Stimulated activated CD8-positive, alpha-beta memory T cell treated with anti-CD3 and anti-CD28 coated beads, Interleukin-2, amount 100 ng/mL, for 1 hour (primary cell): ENCODE measurements around the gene CIDEB.
A peak's percentile ranks its signal among the peaks of the same experiment; 100 is the strongest.
"Not testable (repeated sequence)": the region's sequence is repeated elsewhere in the genome, so short reads cannot be mapped to it uniquely, and the experiment has no call there.

ENCODE experiments used
- DNase-seq, 2 donors: peaks; one replicate each; pipeline ENCODE4 v3.0.0-alpha.2; 2020; ENCODE audit warnings: low read depth in 2 of 2

The CIDEB gene

GRCh38 chr14:24332268-24332993 lies 24.7 kb upstream of the CIDEB start:
- DNase-seq: peak; percentile 55 to 69

DNA sequence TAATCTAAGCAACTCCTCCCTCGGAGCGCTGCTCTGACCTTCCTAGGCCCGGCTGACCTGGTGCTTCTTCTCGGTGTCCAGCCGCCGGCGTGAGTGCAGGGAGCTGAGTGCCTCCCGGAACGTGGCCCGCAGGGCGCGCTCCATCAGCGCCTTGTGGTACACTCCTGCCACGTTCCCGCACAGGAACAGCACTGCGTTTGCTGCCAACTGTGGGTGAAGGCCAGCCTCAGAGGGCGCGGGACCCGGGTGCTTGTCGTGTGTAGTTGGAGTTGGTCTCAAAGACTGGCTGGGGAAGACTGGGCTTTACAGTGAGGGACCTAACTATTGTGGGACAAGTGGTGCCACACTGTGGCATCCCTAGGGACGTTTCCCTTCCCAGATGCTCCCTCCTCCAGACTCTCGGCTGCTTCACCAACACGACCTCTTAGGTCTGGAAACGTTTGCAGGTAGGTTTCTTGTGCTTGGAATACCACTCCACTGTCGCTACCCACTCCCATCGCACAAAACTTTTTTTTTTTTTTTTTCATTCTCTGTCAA lies 24.0 kb upstream of the CIDEB start:
- DNase-seq: no peak

- no peak for DNase-seq
Measured at GRCh38 chr14:24330973-24331674, 23.3 kb upstream of the CIDEB start.

- DNase-seq: peak; percentile 54 to 56
Measured at GRCh38 chr14:24329736-24330135, 22.0 kb upstream of the CIDEB start.

GRCh38 chr14:24329073-24329663 lies 21.4 kb upstream of the CIDEB start:
- no peak for DNase-seq

DNA sequence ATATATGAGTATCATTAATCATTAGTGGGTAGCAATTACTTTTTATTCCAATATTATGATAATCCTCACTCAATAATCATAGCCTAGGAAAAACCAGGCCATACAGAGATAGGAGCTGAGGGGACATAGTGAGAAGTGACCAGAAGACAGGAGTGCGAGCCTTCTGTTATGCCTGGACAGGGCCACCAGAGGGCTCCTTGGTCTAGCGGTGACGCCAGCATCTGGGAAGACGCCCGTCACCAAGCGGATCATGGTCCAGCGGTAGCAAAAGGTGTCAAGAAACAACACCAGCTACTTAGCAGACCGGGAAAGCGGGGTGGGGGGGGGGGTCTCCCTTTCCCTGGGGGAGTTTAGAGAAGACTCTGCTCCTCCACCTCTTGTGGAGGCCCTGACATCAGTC lies 20.1 kb upstream of the CIDEB start:
- not testable (repeated sequence) for DNase-seq

- no peak for DNase-seq
Measured at GRCh38 chr14:24327303-24327702, 19.5 kb upstream of the CIDEB start.

GRCh38 chr14:24325963-24326362 lies 18.2 kb upstream of the CIDEB start:
- DNase-seq: no peak

DNA sequence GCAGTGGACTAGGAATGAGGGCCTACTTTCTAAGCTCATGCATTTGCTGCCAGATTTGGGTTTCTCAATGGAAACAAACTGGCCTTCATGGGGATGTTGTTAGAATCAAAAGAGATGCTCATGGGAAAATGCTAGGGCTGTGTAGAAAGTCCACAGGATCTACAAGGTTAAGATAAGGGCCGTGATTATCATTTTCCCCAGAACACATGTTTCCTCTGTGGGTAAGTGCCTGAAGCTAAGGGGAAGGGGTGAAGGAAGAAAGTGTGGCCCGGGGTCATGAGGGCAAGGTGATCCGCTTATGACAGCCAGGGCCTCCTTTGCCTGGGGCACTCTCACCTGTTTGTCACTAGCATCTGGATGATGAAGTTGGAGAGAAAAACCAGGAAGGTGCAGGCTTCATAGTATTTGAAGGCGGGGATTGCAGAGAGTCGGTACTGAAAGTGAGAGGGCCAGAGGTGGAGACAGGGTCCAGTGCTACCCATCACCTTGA lies 17.3 kb upstream of the CIDEB start:
- no peak for DNase-seq

DNA sequence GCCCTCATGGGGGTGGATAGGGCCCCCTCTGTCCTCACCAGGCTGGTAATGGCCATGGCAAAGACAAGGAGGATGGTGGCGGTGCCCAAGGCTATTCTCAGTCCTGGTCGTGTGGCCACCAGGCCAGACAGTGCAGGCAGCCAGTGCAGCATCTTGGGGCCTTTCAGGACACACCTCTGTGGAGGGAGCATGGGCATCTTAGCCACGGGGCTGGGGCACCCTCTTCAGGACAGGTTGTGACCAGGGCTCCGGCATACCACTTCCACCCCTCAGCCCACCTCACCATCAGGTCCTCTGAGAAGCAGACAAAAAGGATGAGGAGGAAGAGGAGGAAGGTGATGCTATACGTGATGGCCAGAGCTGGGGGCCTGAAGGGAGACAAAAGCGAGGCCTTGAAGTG lies 16.2 kb upstream of the CIDEB start:
- no peak for DNase-seq

- DNase-seq: no peak
Measured at GRCh38 chr14:24323341-24323740, 15.6 kb upstream of the CIDEB start.

GRCh38 chr14:24322672-24323071 lies 14.9 kb upstream of the CIDEB start:
- DNase-seq: no peak

- DNase-seq: no peak
Measured at GRCh38 chr14:24321212-24321975, 13.6 kb upstream of the CIDEB start.

DNA sequence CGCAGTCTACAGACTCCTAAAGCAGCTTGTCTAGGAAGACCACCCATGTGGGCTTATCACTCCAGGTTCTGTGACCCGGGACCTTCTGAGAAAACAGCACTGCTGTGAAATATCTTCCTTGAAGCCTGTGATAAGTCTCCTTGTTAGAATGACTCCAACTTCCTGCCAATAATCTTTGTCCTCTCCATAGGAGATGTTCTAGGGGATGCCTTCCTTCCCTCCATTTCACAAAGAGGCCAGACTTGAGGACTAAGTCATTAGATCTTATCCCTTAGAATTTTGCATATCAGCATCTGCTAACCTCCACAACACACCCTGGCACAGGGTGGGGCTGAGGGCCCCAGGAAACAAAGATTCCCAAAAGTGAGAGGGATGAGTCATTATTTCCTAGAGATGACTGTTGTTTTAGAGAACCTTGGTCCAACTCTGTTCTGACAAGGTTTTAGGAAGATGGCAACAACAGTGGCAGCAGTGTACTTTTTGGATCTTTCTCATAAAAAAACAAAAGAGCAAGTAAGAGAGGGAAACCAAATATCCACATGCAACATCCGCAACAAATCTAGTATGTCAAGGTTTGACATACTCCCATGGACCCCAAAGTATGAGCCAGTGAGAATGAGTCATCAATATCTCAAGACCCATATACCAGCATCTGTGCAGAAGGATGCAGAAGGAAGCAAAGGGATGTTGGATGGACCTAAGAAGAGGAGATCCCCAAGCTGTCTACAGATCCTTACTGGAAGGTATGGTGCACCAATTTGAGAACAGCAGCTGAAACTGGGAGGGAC lies 9.6 kb upstream of the CIDEB start:
- no peak for DNase-seq

GRCh38 chr14:24316597-24316950 lies 8.8 kb upstream of the CIDEB start:
- DNase-seq: no peak

GRCh38 chr14:24315807-24316596 lies 8.2 kb upstream of the CIDEB start:
- DNase-seq: no peak

DNA sequence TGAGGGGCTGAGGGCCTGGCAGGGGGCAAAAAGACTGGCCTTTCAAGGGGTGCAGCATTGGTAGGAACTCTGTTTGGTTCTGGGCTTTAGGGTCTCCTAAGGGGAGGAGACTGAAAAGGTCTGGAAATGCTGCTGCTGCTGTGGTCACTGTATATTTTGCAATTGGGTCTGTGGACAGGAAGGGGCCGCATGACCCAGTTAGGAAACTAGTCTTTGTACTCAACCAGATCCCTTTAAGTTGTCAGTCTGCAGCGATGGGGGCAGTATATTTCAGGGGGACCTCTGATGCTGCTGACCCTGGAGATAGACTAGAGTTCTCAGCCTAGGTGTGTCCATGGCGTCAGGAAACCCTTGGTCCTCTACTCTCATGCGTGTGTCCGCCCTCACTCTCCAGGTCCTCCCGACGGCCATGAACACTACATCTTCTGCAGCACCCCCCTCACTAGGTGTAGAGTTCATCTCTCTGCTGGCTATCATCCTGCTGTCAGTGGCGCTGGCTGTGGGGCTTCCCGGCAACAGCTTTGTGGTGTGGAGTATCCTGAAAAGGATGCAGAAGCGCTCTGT lies 7.5 kb upstream of the CIDEB start:
- no peak for DNase-seq

GRCh38 chr14:24314377-24315193 lies 6.8 kb upstream of the CIDEB start:
- no peak for DNase-seq

GRCh38 chr14:24313913-24314312 lies 6.1 kb upstream of the CIDEB start:
- no peak for DNase-seq
